ENCODE data around the gene CLCN4. TPM values are rescaled to one million over a fixed set of nuclear protein-coding genes. Genes with fewer than 3 reads are reported as not detected.

The CLCN4 gene
- 68.6 TPM for total RNA-seq

- DNase-seq = peak; percentile 48
Measured at GRCh38 chrX:10156199-10157031, at the start of gene CLCN4. Gene CLCN4, plus strand, starts transcription at chrX:10156975. Its CDS starts 28,058 bp downstream, at chrX:10185033.

- DNase-seq = no peak
Measured at GRCh38 chrX:10107483-10107882, 49.3 kb upstream of the CLCN4 start.

DNA sequence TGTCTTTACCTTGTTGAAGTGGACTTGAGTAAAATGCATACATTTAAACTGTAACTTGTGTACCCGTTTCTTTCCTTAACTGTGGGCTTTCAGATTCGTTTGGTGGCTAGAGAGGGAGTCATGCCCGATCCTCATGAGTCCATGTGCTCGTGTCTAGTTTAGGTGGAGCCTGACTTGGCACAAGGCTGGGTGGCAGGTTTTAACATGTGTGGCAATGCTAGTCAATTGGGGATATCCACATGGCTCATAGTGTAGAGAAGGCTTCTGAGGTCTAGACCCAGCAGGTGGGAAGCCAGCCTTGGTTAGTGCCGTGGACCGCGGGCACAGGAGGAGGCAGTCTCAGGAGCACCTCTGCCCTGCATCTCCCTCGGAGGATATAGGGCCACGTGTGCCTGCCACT lies 48.5 kb upstream of the CLCN4 start:
- no peak for DNase-seq

DNA sequence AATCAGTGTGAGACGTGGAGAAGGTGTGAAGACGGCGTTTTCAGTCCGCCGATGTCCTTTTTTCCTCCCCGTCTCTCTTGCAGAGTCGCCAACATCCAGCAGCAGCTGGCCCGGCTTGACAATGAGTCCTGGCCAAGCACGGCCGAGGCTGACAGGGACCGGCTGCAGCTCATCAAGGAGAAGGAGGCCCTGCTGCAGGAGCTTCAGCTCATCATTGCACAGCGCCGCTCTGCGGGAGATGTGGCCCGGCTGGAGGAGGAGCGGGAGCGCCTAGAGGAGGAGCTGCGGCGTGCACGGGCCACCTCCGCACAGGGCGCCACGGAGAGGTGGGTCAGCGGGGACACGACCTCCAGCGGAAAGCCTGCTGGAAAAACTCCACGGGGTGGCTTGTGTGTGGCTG lies 47.1 kb upstream of the CLCN4 start:
- peak; percentile 44 for DNase-seq

DNA sequence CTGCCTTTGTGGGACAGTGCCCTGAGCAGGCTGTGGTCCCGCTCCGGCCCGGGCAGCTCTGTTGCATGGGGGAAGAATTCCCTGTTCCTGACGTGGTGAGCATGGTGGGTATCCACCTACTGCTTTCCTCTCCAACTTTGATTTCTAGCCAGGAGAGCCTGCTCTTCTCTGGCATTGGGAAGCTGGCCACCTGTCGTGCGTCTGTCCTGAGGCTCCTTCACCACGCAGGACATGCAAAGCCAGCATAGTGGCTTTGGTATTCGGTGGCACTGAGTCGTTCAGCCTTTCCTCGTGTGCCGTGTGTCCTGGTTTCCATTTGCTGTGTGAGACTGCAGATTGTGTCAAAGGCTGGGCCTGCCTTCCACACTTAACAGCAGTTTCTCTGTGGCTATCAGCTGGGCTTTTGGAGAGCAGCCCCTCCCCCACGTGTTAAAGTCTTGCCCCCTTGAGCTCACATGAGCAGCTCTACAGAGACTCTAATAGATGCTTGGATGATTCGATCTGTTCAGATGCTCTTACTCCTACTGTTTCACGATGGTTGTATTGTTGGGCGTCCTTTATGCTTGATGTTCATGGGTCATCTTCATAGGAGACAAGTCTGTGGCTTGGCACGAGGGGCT lies 46.3 kb upstream of the CLCN4 start:
- no peak for DNase-seq

DNA sequence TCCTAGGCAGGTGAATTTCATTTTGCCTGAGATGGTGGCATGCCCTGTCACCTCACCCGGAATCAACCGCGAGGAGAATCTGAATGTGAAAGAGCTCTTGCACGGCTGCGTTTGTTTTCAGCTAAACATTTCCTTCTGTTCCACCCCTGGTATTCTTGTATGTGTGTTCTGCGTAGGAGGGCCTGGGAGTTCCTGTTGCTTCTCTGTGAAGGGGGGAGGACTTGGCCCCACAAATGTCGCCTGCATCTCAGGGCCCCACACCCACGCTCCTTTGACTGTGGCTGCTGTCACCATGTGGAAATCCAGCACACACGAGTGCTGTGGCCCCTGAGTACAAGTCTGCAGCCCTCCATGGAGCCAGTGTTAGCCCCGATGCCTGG lies 45.8 kb upstream of the CLCN4 start:
- peak; percentile 26 for DNase-seq

GRCh38 chrX:10111364-10112148 lies 45.2 kb upstream of the CLCN4 start:
- no peak for DNase-seq

- DNase-seq = no peak
Measured at GRCh38 chrX:10112510-10112909, 44.3 kb upstream of the CLCN4 start.

GRCh38 chrX:10115082-10115481 lies 41.7 kb upstream of the CLCN4 start:
- DNase-seq = no peak

DNA sequence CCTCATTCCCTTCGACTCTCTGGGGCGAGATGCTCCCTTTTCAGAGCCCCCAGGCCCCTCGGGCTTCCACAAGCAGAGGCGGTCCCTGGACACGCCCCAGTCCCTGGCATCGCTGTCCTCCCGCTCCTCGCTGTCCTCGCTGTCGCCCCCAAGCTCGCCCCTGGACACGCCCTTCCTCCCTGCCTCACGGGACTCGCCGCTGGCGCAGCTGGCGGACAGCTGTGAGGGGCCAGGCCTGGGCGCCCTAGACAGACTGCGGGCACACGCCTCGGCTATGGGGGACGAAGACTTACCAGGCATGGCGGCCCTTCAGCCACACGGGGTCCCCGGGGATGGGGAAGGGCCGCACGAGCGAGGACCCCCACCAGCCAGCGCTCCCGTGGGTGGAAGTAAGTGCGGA lies 39.5 kb upstream of the CLCN4 start:
- no peak for DNase-seq

GRCh38 chrX:10117864-10118377 lies 38.9 kb upstream of the CLCN4 start:
- no peak for DNase-seq

DNA sequence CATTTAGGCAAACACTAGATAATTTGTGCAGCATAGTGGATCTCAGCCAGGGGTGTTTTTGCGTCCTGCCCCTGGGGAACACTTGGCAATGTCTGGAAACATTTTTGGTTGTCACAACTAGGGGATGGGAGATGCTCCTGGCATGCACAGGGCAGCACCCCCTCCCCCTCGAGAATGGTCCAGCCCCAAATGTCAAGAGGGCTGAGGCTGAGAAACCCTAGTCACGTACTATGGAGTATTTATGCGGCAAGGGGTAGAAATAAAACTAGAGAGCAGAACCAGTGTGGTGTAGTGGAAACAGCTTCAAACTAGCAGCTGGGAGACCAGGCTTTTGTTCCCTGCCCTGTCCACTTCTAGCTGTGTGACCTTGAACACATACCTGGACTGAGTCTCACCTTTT lies 38.2 kb upstream of the CLCN4 start:
- no peak for DNase-seq

DNA sequence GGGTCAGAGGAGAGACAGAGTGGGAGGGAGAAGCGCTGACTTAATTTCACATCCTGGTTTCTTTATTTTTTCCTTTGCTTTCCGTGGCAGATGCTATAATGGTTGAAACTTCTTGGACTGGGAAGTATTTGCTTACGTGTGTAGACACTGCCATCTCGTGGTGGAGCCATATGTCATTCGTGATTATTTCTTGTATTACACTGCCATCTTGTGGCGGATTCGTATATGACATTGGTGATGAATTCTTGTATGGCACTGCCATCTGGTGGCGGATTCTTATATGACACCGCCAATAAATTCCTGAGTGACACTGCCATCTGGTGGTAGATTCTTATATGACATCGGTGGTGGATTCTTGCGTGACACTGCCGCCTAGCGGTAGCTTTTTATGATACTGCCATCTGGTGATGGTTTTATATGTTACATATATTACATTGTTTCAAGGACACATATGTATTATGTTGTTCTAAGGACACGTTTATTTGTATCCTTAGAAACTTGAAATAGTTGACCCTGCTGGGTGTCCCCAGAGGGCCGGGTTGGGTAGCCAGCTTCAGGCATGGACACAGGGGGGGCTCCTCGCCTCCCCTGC lies 37.3 kb upstream of the CLCN4 start:
- peak; percentile 19 for DNase-seq

DNA sequence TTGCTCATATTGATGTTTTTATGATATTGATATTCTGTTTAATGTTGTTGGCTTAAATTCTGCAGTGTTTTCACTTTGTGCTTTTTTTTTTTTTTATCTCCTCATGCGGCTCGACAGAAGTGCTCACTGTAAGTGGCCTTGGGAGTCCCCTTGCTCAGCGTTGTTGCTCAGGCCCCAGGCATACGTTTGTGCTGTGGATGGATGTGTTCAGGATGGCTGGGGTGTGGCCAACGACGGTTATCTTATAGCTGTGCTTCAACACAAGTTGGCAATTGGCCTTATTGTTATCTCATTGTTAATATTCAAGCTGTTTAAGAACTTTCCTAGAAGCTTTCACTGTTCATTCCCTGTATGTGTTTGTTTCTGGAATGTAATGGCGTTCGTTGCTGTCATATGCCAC lies 36.4 kb upstream of the CLCN4 start:
- DNase-seq = no peak

- DNase-seq = no peak
Measured at GRCh38 chrX:10120828-10121227, 35.9 kb upstream of the CLCN4 start.

GRCh38 chrX:10121787-10122186 lies 35.0 kb upstream of the CLCN4 start:
- DNase-seq = no peak

DNA sequence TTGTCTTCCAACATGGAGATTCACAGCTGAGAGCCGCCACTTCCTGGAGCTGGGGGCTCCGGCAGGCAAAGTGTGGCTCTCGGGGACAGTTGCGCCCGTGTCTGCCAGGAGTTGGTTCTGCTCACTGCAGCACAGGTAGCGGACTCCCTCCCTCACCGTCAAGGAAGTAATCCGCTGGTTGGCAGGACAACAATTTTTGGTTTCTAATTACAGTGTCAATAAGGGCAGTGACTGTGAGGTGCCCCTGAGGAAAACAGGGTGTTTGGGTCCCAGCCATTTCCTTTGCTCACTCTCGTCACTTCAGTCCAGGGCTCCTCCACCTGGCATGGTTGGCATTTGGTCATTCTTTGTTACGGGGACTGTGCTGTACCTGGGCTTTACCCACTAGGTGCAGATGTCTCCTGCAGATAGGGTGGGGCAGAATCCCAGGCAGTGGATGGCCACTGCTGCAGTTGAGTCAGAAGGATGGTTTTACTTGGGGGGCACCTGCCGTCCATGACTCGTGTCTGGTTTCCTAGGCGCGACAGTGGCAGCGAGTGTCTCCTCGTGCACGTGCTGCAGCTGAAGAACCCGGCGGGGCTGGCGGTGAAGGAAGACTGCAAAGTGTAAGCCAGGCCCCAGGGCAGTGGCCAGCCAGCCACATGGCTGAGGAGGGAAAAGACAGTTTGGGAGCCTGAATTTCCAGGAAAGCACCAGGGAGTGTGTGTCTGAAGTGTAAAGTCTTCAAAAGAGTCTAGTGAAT lies 32.1 kb upstream of the CLCN4 start:
- DNase-seq = no peak

DNA sequence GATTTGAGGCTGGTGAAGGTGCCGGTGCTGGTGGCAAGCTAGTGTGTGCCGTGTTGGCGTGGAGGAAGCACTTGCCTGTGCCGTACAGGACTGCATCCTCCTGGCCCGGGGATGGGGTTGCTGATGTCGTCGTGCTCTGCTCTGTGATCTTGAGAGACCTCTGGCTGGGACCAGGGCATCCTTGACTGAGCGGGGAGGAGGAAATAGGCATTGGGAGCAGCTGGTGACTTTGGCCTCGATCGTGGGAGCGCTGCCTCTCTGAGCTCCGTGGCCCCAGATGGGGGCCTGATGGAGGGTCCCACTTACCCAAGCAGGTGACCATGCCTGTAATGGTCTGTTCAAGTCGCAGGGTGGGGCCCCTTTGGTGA lies 31.5 kb upstream of the CLCN4 start:
- no peak for DNase-seq

DNA sequence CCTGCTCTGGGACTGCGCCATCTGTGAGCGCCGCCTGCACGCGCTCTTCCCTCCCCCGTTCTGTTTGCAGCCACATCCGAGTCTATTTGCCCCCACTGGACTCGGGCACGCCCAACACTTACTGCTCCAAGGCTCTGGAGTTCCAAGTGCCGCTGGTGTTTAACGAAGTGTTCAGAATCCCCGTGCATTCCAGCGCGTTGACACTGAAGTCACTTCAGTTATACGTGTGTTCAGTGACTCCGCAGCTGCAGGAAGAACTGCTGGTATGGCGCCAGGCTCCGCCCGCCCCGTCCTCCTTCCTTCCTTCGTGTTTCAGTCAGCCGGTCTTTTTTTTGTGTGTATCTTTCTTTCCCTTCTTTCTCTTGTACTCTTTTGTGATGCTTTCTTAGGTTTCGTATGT lies 30.7 kb upstream of the CLCN4 start:
- DNase-seq = no peak

DNA sequence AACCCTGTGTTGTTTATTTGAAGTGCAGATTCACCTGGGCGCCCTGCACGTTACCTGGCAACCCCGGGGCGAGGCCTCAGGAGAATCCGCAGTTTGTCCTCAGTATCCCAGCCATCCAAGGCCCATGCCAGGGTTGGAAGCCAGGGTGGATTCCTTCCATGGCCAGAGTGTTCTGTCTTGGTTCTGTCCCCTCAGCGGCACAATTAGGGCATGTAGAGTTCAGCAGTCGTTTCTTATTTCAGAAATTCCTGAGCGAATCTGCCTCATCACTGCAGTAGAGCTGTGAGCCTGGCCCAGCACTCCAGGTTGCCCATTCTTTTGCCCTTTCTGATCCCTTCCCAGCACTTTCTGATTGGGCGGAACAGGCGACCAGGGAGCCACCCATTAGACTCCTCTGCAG lies 29.9 kb upstream of the CLCN4 start:
- DNase-seq = no peak

- DNase-seq = no peak
Measured at GRCh38 chrX:10128386-10128785, 28.4 kb upstream of the CLCN4 start.

DNA sequence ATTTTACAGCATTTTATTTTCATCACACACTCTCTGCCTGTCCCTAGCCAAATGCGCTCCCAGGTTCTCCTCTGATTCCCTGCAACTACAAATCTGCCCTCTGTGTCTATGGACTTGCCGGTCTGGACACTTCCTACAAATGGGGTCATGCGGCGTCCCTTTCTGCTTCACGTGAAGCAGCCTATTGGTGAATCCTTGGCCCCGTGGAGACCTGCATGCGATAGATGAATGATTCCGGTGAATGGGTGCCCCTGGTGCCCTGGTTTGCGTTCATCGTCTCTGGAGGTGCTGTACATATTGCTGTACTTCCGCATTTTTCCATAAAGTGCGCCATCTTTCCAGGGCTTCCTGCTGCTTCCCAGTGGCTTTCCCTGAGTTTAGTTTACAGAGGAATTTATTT lies 27.5 kb upstream of the CLCN4 start:
- DNase-seq = no peak

All from occipital lobe (tissue), 2 donors.